ENCODE data around the gene RASAL2.
"Not testable (repeated sequence)": the region's sequence is repeated elsewhere in the genome, so short reads cannot be mapped to it uniquely, and the experiment has no call there.

The RASAL2 gene

GRCh38 chr1:178066908-178067614, 26.8 kb upstream of the RASAL2 start:
- in situ Hi-C loops (cut with MboI; ENCODE audit: low sequenced_read_pairs) = no loop called here

- in situ Hi-C loops (cut with MboI; ENCODE audit: low sequenced_read_pairs) = no loop called here
Observed at GRCh38 chr1:178071811-178072210, 22.1 kb upstream of the RASAL2 start.

GRCh38 chr1:178072326-178072725, 21.6 kb upstream of the RASAL2 start:
- in situ Hi-C loops (cut with MboI; ENCODE audit: low sequenced_read_pairs) = no loop called here

GRCh38 chr1:178075333-178075732, 18.6 kb upstream of the RASAL2 start:
- in situ Hi-C loops (cut with MboI; ENCODE audit: low sequenced_read_pairs) = no loop called here

DNA sequence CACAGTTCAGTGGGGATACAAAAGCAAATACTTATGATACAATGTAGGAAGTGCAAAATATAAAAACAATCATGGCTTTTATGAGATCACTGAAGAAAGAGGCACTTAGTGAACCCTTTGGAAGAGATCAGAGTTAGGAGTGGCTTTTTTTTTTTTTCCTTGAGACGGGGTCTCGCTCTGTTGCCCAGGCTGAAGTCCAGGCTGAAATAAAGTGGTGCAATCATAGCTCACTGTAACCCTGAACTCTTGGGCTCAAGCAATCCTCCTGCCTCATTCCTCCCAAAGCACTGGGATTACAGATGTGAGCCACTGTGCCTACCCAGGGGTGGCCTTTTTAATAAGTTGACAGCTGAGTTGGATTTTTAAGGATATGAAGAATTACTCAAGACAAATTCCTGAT, 17.3 kb upstream of the RASAL2 start:
- in situ Hi-C loops (cut with MboI; ENCODE audit: low sequenced_read_pairs) = no loop called here

- in situ Hi-C loops (cut with MboI; ENCODE audit: low sequenced_read_pairs) = no loop called here
Observed at GRCh38 chr1:178077917-178078316, 16.0 kb upstream of the RASAL2 start.

DNA sequence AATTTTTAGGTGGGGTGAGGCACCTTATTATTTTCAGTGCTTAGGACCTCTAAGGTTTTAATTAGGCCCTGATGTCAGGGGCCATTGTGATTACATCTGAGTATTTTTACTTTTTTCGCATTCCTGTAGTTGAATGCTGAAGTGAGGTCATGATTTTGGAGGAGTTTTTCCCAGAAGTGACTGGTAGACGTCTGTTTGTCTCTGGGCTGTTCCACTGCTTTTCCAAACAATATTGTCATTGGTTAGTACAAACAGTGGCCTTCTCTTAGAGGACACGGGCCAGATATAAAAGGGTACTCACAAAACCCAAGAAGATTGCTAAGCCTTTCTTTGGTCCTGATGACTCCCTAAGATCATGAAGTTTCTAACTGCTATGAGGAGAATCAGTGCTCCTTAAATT, 7.6 kb upstream of the RASAL2 start:
- in situ Hi-C loops (cut with MboI; ENCODE audit: low sequenced_read_pairs) = no loop called here

DNA sequence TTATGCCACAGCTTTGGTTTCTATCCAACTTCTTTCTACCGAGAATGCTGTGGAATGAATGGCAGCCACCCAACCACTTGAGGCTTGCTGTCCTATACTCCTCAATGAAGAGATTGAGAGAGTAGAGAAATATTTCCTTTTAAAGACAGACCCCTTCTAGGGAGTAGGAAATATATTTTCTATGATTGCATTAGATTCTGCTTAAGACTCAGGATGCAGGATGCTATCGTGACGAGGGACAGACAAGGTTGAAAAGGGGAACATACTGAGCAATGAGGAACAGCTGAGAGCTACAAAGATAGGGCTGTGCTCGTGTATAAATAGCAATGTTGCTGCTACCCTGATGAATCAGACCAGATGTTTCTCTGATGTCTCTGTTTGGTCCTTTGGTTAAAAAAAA, 7.1 kb upstream of the RASAL2 start:
- in situ Hi-C loops (cut with MboI; ENCODE audit: low sequenced_read_pairs) = no loop called here

DNA sequence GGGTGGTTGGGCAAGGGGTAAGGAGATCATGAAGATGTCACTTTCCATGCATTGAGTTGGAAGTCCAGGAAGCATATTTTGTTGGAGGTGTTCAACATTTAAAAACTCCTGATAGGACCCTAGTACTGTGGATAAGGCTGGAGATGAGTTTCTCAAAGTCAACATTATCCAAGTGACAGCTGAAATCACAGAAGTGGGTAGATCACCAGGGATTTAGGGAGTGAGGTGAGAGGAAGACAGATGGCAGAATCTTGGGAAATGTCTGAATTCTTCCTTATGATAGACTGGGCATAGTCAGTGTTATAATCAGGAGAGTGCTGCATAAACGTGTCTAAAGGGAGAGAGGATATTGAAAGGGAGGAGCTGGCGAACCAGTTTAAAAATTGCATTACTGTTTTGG, 5.3 kb upstream of the RASAL2 start:
- in situ Hi-C loops (cut with MboI; ENCODE audit: low sequenced_read_pairs) = no loop called here

- in situ Hi-C loops (cut with MboI; ENCODE audit: low sequenced_read_pairs) = not testable (repeated sequence)
Observed at GRCh38 chr1:178091454-178091853, 2.5 kb upstream of the RASAL2 start.

DNA sequence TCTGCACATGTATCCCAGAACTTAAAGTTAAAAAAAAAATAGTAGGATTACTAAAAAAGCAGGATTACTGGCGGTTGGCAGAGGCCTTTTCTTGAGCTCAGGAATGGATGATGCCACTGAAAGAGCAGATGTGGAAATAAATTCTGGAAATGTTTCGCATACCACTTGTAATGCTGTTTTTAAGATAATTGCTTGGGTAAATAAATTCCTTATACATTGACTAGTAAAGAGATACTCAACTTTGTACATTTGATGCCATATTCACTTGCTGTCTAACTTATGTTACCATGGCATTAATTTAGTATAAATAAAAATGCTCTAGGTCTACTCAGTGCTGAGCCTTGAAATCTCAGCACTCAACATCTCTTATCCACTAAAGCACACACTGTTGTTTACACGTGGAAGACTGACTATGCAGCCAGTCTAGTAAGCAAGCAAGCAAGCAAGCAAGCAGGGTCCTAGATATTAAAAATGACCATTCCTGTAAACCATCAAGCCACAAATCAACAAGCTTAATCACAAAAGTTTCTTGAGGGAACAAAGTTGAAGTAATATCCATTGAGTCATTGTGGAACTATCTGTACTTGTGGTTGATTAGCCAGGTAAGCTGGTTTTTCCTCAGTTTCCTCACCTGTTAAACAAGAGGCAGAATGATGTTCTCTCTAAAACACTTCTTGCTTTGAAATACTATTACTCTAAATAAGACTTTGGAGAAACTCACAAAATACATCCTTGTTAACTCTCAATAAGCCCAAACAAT, 1.7 kb upstream of the RASAL2 start:
- in situ Hi-C loops (cut with MboI; ENCODE audit: low sequenced_read_pairs) = no loop called here

- in situ Hi-C loops (cut with MboI; ENCODE audit: low sequenced_read_pairs) = no loop called here
Observed at GRCh38 chr1:178092878-178093493, 918 bp upstream of the RASAL2 start.

DNA sequence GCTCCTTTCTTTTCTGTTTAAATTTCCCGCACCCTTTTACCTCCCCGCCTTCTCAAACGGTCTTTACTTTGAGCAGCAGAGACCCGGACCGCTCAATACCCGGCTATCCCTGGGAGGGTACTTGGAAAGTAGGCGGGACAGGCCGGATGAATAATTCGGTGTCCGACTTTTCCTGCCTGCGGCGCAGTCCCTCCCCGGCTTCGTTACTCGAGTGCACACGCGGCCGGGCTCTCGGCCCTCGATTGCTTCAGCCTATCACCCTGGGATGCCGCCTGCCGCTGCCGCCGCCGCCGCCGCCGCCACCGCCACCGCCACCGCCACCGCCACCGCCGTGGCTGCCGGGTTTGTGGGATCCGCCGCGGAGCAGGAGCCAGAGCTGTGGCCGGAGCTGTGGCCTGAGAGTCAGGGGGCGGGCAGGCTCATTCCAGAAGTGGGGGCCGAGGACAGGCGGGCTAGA, 382 bp upstream of the RASAL2 start:
- in situ Hi-C loops (cut with MboI; ENCODE audit: low sequenced_read_pairs) = no loop called here

GRCh38 chr1:178094739-178095645, 1.1 kb downstream of the RASAL2 start:
- in situ Hi-C loops (cut with MboI; ENCODE audit: low sequenced_read_pairs) = no loop called here

DNA sequence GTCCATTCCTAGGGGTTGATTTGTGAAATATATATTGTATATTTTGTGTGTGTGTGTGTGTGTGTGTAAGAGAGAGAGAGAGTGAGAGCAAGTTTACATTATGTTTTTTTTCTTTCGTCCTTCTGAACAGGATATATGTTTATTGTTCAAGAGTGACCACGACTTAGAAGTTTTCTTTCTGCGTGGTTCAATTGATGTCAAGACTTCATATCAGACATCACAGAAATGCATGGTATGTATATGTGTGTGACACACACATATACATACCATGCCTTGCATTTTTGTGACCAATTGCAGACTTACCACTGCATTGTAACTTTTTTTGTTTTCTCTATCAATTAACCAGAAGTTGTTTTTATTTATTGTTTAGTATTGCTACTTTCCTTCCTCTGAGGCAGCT, 2.5 kb downstream of the RASAL2 start:
- in situ Hi-C loops (cut with MboI; ENCODE audit: low sequenced_read_pairs) = no loop called here

DNA sequence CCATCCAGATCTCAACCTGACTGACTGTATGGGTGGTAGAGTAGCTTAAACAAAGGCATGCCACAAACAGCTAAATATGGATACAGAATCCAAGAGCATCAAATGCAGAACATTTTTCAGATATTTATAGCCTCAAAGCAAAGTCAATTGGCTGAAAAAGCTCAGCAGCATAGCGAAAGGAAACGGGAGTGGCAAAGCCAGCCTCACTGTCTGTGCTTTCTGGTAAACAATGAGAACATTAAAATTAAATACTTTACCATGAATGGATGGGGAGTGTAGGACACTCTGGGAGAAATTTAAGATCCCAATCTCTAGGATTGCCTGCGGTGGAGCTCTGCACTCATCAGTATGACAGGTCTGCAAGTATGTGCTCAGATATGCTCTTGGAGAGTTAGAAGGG, 4.4 kb downstream of the RASAL2 start:
- in situ Hi-C loops (cut with MboI; ENCODE audit: low sequenced_read_pairs) = no loop called here

GRCh38 chr1:178101266-178101630, 7.3 kb downstream of the RASAL2 start:
- in situ Hi-C loops (cut with MboI; ENCODE audit: low sequenced_read_pairs) = no loop called here

DNA sequence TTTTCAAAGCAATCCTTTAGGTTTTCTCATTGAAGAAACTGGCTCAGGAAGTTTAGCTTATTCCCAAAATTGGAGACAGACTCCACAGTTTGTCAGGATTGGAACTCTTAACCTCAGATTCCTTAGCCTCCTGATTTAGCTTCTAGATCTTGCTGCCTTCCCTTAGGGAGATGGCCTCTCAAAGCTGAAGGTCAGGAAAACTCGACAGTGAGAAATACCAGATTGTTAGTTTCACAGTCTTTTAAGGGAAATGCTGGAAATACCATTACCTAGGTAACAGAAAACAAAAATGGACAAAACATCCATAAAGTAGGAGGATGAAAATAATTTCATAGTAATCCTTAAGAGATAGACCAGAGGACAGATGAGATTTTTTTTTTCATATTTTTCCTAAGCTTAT, 7.8 kb downstream of the RASAL2 start:
- in situ Hi-C loops (cut with MboI; ENCODE audit: low sequenced_read_pairs) = no loop called here

DNA sequence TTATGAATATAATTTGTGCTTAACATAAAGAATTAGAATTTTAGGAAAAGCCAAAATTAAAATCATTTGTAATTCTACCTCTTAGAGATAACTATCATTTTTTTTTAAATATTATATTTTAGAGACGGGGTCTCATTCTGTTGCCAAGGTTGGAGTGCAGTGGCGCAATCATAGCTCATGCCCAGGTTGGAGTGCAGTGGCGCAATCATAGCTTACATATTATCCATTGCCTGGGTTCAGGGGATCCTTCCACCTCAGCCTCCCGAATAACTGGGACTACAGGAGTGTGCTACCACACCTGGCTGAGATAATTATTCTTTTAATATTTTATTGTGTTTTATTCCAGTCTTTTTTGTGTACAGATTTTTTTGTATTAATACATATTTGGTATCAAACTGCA, 8.3 kb downstream of the RASAL2 start:
- in situ Hi-C loops (cut with MboI; ENCODE audit: low sequenced_read_pairs) = no loop called here

DNA sequence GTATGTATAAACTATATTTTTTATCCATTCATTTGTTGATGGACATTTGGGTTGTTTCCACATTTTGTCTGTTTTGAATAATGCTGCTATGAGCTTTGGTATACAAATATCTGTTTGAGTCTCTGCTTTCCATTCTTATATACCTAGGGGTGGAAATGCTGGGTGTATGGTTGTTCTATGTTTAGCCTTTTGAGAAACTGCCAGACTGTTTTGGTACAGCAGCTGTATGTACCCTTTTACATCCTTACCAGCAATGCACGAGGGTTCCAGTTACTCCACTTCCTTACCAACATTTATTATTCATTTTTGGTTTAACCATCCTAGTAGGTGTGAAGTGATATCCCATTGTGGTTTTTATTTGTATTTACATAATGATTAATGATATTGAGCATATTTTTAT, 13.9 kb downstream of the RASAL2 start:
- in situ Hi-C loops (cut with MboI; ENCODE audit: low sequenced_read_pairs) = no loop called here

Data from HL-60/S4 (cell line).